ENCODE measurements around the gene TRIM66.

TRIM66 gene

GRCh38 chr11:8634498-8634897 lies 48.0 kb downstream of the TRIM66 start:
- TF ChIP-seq EGR1 (IDR thresholded peaks at IDR 0.05) (no peak), EP300 (IDR thresholded peaks at IDR 0.05; ENCODE audit: borderline replicate concordance) (no peak), FOXM1 (IDR thresholded peaks at IDR 0.05; ENCODE audit: borderline replicate concordance, low read depth) (no peak), TAF1 (IDR thresholded peaks at IDR 0.05; ENCODE audit: low read depth) (no peak), ZBTB7A (IDR thresholded peaks at IDR 0.05; ENCODE audit: low read depth) (no peak), TCF12 (IDR thresholded peaks at IDR 0.05; ENCODE audit: low read depth) (no peak), CREB1 (IDR thresholded peaks at IDR 0.05; ENCODE audit: low read depth) (no peak), RAD21 (IDR thresholded peaks at IDR 0.05; ENCODE audit: low read depth) (no peak), MAX (IDR thresholded peaks at IDR 0.05) (no peak), TEAD4 (IDR thresholded peaks at IDR 0.05) (no peak), NFIC (IDR thresholded peaks at IDR 0.05) (no peak), REST (IDR thresholded peaks at IDR 0.05; ENCODE audit: low read depth) (no peak), USF1 (IDR thresholded peaks at IDR 0.05) (no peak), YY1 (IDR thresholded peaks at IDR 0.05; ENCODE audit: low read depth) (no peak), CEBPB (IDR thresholded peaks at IDR 0.05) (no peak)

- no peak for TF ChIP-seq USF1 (IDR thresholded peaks at IDR 0.05)
These were observed 50.9 kb downstream of the TRIM66 start for GRCh38 chr11:8631395-8632118.

GRCh38 chr11:8624698-8625097 lies 57.8 kb downstream of the TRIM66 start:
- TF ChIP-seq ZBTB7A (IDR thresholded peaks at IDR 0.05; ENCODE audit: low read depth) (no peak), RAD21 (IDR thresholded peaks at IDR 0.05; ENCODE audit: low read depth) (no peak), YY1 (IDR thresholded peaks at IDR 0.05; ENCODE audit: low read depth) (no peak), EGR1 (IDR thresholded peaks at IDR 0.05) (no peak), USF1 (IDR thresholded peaks at IDR 0.05) (no peak), TCF12 (IDR thresholded peaks at IDR 0.05; ENCODE audit: low read depth) (no peak), NFIC (IDR thresholded peaks at IDR 0.05) (no peak), TAF1 (IDR thresholded peaks at IDR 0.05; ENCODE audit: low read depth) (no peak), CEBPB (IDR thresholded peaks at IDR 0.05) (no peak), EP300 (IDR thresholded peaks at IDR 0.05; ENCODE audit: borderline replicate concordance) (no peak), REST (IDR thresholded peaks at IDR 0.05; ENCODE audit: low read depth) (no peak), CREB1 (IDR thresholded peaks at IDR 0.05; ENCODE audit: low read depth) (no peak), MAX (IDR thresholded peaks at IDR 0.05) (no peak), TEAD4 (IDR thresholded peaks at IDR 0.05) (no peak), FOXM1 (IDR thresholded peaks at IDR 0.05; ENCODE audit: borderline replicate concordance, low read depth) (no peak)

GRCh38 chr11:8621147-8621546 lies 61.3 kb downstream of the TRIM66 start:
- no peak for TF ChIP-seq RAD21 (IDR thresholded peaks at IDR 0.05; ENCODE audit: low read depth)
- TF ChIP-seq CREB1 (IDR thresholded peaks at IDR 0.05; ENCODE audit: low read depth) = no peak
- TF ChIP-seq CEBPB (IDR thresholded peaks at IDR 0.05) = no peak
- TF ChIP-seq NFIC (IDR thresholded peaks at IDR 0.05) = no peak
- no peak for TF ChIP-seq REST (IDR thresholded peaks at IDR 0.05; ENCODE audit: low read depth)
- TF ChIP-seq EGR1 (IDR thresholded peaks at IDR 0.05) = no peak
- TF ChIP-seq EP300 (IDR thresholded peaks at IDR 0.05; ENCODE audit: borderline replicate concordance) = no peak
- TF ChIP-seq YY1 (IDR thresholded peaks at IDR 0.05; ENCODE audit: low read depth) = no peak
- TF ChIP-seq ZBTB7A (IDR thresholded peaks at IDR 0.05; ENCODE audit: low read depth) = no peak
- TF ChIP-seq TCF12 (IDR thresholded peaks at IDR 0.05; ENCODE audit: low read depth) = no peak
- TF ChIP-seq MAX (IDR thresholded peaks at IDR 0.05) = no peak
- TF ChIP-seq TAF1 (IDR thresholded peaks at IDR 0.05; ENCODE audit: low read depth) = no peak
- TF ChIP-seq FOXM1 (IDR thresholded peaks at IDR 0.05; ENCODE audit: borderline replicate concordance, low read depth) = no peak
